ENCODE results near the gene CPTP. TPM values are rescaled to one million over a fixed set of nuclear protein-coding genes. Genes with fewer than 3 reads are reported as not detected.
A peak's percentile ranks its signal among the peaks of the same experiment; 100 is the strongest.

The CPTP gene
- total and polyA plus RNA-seq, 2 of the 13 experiments (the other 11 are each of a cell fraction or from before 2014, with no cell fraction given): 5.5 to 9.3 TPM

DNA sequence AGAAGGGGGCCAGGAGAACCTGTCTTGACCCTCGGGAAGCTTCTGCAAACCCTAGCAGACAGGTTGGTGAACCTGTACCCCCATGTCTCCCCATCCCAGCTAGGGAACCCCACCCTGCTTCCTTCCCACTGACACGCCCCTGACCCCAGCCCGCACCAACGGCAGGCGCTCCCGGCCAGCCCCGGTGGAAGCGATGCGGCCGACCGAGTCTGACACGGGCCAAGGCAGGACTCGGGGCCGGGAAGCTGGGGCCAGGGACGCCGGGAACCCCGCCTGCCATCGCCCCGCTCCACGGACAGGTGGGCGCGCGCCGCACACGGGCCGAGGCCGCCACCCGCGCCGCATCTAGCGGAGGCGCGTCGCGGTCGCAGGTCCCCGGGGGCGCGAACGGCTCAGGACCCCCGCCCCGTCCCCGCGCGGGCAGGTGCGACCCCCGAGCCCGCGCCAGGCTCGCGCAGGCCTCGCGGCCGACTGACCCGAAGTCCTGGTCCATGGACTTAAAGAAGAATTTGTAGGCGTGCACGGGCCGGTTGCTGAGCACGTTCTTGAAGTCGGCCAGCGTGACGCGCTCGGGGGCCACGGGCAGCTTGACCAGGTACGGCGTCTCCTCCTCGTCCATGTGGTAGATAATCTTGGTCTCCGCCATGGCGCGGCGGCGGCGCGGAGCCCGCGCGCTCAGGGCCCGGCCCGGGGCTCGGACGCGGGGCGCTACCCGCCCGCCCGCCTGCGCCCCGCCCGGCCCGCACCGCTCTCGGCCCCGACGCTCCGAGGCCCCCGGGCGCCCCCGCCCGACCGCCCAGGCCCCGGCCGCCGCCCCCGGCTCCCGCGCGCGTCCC, 24.0 kb downstream of the CPTP start (continued):
- TF ChIP-seq, protein P1, sequence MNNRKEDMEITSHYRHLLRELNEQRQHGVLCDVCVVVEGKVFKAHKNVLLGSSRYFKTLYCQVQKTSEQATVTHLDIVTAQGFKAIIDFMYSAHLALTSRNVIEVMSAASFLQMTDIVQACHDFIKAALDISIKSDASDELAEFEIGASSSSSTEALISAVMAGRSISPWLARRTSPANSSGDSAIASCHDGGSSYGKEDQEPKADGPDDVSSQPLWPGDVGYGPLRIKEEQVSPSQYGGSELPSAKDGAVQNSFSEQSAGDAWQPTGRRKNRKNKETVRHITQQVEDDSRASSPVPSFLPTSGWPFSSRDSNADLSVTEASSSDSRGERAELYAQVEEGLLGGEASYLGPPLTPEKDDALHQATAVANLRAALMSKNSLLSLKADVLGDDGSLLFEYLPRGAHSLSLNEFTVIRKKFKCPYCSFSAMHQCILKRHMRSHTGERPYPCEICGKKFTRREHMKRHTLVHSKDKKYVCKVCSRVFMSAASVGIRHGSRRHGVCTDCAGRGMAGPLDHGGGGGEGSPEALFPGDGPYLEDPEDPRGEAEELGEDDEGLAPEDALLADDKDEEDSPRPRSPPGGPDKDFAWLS (CRISPR knock-in tag; IDR thresholded peaks at IDR 0.05; ENCODE audit: borderline replicate concordance): no peak
- no peak for TF ChIP-seq ZNF652 (CRISPR knock-in tag; IDR thresholded peaks at IDR 0.05; ENCODE audit: borderline replicate concordance, low read depth)
- TF ChIP-seq KDM4B (CRISPR knock-in tag; IDR thresholded peaks at IDR 0.05): no peak
- no peak for TF ChIP-seq GABPA (IDR thresholded peaks at IDR 0.05; ENCODE audit: low read depth, low read length)
- no peak for TF ChIP-seq GABPA (CRISPR knock-in tag; IDR thresholded peaks at IDR 0.05; ENCODE audit: low read depth)
- TF ChIP-seq, protein P2, sequence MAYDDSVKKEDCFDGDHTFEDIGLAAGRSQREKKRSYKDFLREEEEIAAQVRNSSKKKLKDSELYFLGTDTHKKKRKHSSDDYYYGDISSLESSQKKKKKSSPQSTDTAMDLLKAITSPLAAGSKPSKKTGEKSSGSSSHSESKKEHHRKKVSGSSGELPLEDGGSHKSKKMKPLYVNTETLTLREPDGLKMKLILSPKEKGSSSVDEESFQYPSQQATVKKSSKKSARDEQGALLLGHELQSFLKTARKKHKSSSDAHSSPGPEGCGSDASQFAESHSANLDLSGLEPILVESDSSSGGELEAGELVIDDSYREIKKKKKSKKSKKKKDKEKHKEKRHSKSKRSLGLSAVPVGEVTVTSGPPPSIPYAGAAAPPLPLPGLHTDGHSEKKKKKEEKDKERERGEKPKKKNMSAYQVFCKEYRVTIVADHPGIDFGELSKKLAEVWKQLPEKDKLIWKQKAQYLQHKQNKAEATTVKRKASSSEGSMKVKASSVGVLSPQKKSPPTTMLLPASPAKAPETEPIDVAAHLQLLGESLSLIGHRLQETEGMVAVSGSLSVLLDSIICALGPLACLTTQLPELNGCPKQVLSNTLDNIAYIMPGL (CRISPR knock-in tag; IDR thresholded peaks at IDR 0.05; ENCODE audit: borderline replicate concordance in 1 of 2, low read depth in 1 of 2): no peak
- TF ChIP-seq, protein P3, sequence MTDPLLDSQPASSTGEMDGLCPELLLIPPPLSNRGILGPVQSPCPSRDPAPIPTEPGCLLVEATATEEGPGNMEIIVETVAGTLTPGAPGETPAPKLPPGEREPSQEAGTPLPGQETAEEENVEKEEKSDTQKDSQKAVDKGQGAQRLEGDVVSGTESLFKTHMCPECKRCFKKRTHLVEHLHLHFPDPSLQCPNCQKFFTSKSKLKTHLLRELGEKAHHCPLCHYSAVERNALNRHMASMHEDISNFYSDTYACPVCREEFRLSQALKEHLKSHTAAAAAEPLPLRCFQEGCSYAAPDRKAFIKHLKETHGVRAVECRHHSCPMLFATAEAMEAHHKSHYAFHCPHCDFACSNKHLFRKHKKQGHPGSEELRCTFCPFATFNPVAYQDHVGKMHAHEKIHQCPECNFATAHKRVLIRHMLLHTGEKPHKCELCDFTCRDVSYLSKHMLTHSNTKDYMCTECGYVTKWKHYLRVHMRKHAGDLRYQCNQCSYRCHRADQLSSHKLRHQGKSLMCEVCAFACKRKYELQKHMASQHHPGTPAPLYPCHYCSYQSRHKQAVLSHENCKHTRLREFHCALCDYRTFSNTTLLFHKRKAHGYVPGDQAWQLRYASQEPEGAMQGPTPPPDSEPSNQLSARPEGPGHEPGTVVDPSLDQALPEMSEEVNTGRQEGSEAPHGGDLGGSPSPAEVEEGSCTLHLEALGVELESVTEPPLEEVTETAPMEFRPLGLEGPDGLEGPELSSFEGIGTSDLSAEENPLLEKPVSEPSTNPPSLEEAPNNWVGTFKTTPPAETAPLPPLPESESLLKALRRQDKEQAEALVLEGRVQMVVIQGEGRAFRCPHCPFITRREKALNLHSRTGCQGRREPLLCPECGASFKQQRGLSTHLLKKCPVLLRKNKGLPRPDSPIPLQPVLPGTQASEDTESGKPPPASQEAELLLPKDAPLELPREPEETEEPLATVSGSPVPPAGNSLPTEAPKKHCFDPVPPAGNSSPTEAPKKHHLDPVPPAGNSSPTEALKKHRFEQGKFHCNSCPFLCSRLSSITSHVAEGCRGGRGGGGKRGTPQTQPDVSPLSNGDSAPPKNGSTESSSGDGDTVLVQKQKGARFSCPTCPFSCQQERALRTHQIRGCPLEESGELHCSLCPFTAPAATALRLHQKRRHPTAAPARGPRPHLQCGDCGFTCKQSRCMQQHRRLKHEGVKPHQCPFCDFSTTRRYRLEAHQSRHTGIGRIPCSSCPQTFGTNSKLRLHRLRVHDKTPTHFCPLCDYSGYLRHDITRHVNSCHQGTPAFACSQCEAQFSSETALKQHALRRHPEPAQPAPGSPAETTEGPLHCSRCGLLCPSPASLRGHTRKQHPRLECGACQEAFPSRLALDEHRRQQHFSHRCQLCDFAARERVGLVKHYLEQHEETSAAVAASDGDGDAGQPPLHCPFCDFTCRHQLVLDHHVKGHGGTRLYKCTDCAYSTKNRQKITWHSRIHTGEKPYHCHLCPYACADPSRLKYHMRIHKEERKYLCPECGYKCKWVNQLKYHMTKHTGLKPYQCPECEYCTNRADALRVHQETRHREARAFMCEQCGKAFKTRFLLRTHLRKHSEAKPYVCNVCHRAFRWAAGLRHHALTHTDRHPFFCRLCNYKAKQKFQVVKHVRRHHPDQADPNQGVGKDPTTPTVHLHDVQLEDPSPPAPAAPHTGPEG (CRISPR knock-in tag; IDR thresholded peaks at IDR 0.05): 0 out of 2 replicates have a peak, but pooled peaks have one; percentile 65
- no peak for TF ChIP-seq CC2D1A (CRISPR knock-in tag; IDR thresholded peaks at IDR 0.05)
- no peak for TF ChIP-seq ZFP62 (CRISPR knock-in tag; IDR thresholded peaks at IDR 0.05)
- TF ChIP-seq, protein P4, sequence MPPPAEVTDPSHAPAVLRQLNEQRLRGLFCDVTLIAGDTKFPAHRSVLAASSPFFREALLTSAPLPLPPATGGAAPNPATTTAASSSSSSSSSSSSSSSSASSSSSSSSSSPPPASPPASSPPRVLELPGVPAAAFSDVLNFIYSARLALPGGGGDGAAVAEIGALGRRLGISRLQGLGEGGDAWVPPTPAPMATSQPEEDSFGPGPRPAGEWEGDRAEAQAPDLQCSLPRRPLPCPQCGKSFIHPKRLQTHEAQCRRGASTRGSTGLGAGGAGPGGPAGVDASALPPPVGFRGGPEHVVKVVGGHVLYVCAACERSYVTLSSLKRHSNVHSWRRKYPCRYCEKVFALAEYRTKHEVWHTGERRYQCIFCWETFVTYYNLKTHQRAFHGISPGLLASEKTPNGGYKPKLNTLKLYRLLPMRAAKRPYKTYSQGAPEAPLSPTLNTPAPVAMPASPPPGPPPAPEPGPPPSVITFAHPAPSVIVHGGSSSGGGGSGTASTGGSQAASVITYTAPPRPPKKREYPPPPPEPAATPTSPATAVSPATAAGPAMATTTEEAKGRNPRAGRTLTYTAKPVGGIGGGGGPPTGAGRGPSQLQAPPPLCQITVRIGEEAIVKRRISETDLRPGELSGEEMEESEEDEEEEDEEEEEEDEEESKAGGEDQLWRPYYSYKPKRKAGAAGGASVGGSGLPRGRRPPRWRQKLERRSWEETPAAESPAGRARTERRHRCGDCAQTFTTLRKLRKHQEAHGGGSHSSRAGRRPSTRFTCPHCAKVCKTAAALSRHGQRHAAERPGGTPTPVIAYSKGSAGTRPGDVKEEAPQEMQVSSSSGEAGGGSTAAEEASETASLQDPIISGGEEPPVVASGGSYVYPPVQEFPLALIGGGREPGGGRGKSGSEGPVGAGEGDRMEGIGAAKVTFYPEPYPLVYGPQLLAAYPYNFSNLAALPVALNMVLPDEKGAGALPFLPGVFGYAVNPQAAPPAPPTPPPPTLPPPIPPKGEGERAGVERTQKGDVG (CRISPR knock-in tag; IDR thresholded peaks at IDR 0.05; ENCODE audit: borderline replicate concordance): no peak
- TF ChIP-seq, protein P5, sequence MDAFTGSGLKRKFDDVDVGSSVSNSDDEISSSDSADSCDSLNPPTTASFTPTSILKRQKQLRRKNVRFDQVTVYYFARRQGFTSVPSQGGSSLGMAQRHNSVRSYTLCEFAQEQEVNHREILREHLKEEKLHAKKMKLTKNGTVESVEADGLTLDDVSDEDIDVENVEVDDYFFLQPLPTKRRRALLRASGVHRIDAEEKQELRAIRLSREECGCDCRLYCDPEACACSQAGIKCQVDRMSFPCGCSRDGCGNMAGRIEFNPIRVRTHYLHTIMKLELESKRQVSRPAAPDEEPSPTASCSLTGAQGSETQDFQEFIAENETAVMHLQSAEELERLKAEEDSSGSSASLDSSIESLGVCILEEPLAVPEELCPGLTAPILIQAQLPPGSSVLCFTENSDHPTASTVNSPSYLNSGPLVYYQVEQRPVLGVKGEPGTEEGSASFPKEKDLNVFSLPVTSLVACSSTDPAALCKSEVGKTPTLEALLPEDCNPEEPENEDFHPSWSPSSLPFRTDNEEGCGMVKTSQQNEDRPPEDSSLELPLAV (CRISPR knock-in tag; conservative IDR thresholded peaks at IDR 0.05; ENCODE audit: low read depth): no peak
- TF ChIP-seq HDAC2 (CRISPR knock-in tag; IDR thresholded peaks at IDR 0.05): no peak
- no peak for TF ChIP-seq NFKBIZ (CRISPR knock-in tag; IDR thresholded peaks at IDR 0.05)
- no peak; the same call in none of the 2 replicates for TF ChIP-seq RBFOX2 (IDR thresholded peaks at IDR 0.05; ENCODE audit: low read depth, low read length)
